Measurements from ENCODE around the gene LRRC58. TPM values are rescaled to one million over a fixed set of nuclear protein-coding genes. Genes with fewer than 3 reads are reported as not detected.
"Not testable (repeated sequence)": the region's sequence is repeated elsewhere in the genome, so short reads cannot be mapped to it uniquely, and the experiment has no call there.

The LRRC58 gene
- total and polyA plus RNA-seq, 8 donors: 21.3 to 27.7 (median 25.5) TPM

- H3K27me3 ChIP-seq: no peaks in the 10 kb centered on the region
- DNase-seq (no peak), ATAC-seq (no peak)
- TF ChIP-seq CTCF (IDR thresholded peaks at IDR 0.05): no peak
- intact Hi-C loops (cut with DNase I): no loop called here
- no peaks in the 10 kb centered on the region for H3K36me3 ChIP-seq
- no peaks in the 10 kb centered on the region for H3K4me1 ChIP-seq
- no peaks in the 10 kb centered on the region for H3K9me3 ChIP-seq
- H3K4me3 ChIP-seq: no peak overlapping the region
- H3K27ac ChIP-seq: no peak overlapping the region
These were observed 48.2 kb downstream of the LRRC58 start for GRCh38 chr3:120300971-120301370.

- Histone ChIP-seq H3K27me3 (no peaks in the 10 kb centered on the region), H3K4me1 (no peaks in the 10 kb centered on the region), H3K27ac (no peak overlapping the region), H3K4me3 (no peak overlapping the region), H3K9me3 (peaks cover 0 to 2% of the 10 kb centered on the region in 2 donors), H3K36me3 (no peaks in the 10 kb centered on the region)
- DNase-seq: no peak
- ATAC-seq: no peak
- no peak for TF ChIP-seq CTCF (IDR thresholded peaks at IDR 0.05)
- intact Hi-C loops (cut with DNase I): no loop called here
These were observed 49.8 kb downstream of the LRRC58 start for GRCh38 chr3:120299403-120299802.

- H3K4me3 ChIP-seq: no peak overlapping the region
- no peak overlapping the region for H3K27ac ChIP-seq
- no peak for ATAC-seq
- peaks cover 0 to 6% of the 10 kb centered on the region in 2 donors for H3K9me3 ChIP-seq
- intact Hi-C loops (cut with DNase I): no loop called here
- TF ChIP-seq CTCF (IDR thresholded peaks at IDR 0.05): no peak
- no peaks in the 10 kb centered on the region for H3K36me3 ChIP-seq
- no peaks in the 10 kb centered on the region for H3K4me1 ChIP-seq
- H3K27me3 ChIP-seq: no peaks in the 10 kb centered on the region
- no peak for DNase-seq
These were observed 50.2 kb downstream of the LRRC58 start for GRCh38 chr3:120298996-120299395.

GRCh38 chr3:120291552-120291951 is 57.6 kb downstream of the LRRC58 start:
- intact Hi-C loops (cut with DNase I); H3K4me3 ChIP-seq; DNase-seq; H3K4me1 ChIP-seq; H3K36me3 ChIP-seq; H3K27ac ChIP-seq: not testable (repeated sequence)
- peaks cover 0 to 12% of the 10 kb centered on the region in 2 donors for H3K27me3 ChIP-seq
- peaks cover 0 to 20% of the 10 kb centered on the region in 2 donors for H3K9me3 ChIP-seq
- peak; percentile 74 for ATAC-seq

- no peak for DNase-seq
These were observed 59.5 kb downstream of the LRRC58 start for GRCh38 chr3:120289636-120290035.

More at GRCh38 chr3:120289636-120290035, 59.5 kb downstream of the LRRC58 start:
- TF ChIP-seq CTCF (IDR thresholded peaks at IDR 0.05): no peak
- Histone ChIP-seq H3K9me3 (peaks cover 0 to 18% of the 10 kb centered on the region in 2 donors), H3K4me1 (peaks cover 0 to 7% of the 10 kb centered on the region in 2 donors), H3K27ac (no peak overlapping the region), H3K27me3 (peaks cover 6 to 31% of the 10 kb centered on the region in 2 donors), H3K36me3 (no peaks in the 10 kb centered on the region), H3K4me3 (no peak overlapping the region)
- no peak for ATAC-seq
- intact Hi-C loops (cut with DNase I): no loop called here
